ENCODE results near the gene RPS26.
A peak's percentile ranks its signal among the peaks of the same experiment; 100 is the strongest.

DNA sequence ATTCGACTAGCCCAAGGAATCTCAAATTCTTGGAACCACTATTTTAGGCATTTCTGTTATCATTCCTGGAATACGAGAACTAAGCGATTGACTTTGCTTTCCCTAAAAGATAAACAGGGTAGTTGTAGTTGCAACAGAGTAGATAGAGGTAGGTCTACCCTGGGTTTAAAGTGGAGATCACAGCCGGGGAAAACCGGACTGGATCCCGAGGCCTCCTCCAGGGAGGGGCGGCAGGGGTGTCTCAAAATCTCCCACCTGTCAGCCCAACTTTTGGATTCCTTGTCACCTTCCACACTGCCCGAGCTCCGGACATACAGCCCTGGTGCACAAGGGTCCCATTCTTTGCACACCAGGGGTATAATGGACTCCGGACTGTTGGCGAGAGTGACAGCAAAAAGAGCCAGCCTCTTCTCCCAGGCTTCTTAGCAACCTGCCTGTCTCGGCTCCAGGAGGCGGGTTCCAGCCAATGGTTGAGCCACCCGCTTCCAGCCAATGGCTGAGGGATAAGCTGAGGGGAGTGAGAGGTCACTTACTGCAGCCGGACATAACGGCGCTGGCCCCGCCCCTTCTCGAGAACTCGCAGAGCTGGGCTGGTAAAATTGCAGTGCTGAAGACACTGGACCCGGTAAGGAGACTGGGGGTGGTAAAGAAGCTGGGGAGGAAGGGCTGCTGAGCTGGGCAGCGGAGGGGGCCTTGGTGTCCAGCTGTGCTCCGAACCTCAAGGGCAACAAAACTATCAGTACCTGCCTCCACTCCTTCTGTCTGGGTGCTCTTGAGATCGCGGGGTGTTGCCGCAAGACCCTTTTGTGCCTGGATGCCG, 44.8 kb upstream of the RPS26 start, which contains the start of gene SUOX:
- TF ChIP-seq POLR2AphosphoS5 (IDR thresholded peaks at IDR 0.05), result peak; percentile 24 to 90 (median 77)
- TF ChIP-seq, protein P1, sequence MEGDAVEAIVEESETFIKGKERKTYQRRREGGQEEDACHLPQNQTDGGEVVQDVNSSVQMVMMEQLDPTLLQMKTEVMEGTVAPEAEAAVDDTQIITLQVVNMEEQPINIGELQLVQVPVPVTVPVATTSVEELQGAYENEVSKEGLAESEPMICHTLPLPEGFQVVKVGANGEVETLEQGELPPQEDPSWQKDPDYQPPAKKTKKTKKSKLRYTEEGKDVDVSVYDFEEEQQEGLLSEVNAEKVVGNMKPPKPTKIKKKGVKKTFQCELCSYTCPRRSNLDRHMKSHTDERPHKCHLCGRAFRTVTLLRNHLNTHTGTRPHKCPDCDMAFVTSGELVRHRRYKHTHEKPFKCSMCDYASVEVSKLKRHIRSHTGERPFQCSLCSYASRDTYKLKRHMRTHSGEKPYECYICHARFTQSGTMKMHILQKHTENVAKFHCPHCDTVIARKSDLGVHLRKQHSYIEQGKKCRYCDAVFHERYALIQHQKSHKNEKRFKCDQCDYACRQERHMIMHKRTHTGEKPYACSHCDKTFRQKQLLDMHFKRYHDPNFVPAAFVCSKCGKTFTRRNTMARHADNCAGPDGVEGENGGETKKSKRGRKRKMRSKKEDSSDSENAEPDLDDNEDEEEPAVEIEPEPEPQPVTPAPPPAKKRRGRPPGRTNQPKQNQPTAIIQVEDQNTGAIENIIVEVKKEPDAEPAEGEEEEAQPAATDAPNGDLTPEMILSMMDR (IDR thresholded peaks at IDR 0.05), result no peak

Data from stomach (tissue), 4 donors.